ENCODE results near the gene CYFIP2.

Gene CYFIP2

GRCh38 chr5:157384971-157385709, 119.2 kb downstream of the CYFIP2 start:
- DNase-seq (ENCODE audit: low read depth) = peak; percentile 95
- H3K4me3 ChIP-seq (replicated peaks; ENCODE audit: low read depth, low read length) = no peak overlapping the region
- TF ChIP-seq, protein P1, sequence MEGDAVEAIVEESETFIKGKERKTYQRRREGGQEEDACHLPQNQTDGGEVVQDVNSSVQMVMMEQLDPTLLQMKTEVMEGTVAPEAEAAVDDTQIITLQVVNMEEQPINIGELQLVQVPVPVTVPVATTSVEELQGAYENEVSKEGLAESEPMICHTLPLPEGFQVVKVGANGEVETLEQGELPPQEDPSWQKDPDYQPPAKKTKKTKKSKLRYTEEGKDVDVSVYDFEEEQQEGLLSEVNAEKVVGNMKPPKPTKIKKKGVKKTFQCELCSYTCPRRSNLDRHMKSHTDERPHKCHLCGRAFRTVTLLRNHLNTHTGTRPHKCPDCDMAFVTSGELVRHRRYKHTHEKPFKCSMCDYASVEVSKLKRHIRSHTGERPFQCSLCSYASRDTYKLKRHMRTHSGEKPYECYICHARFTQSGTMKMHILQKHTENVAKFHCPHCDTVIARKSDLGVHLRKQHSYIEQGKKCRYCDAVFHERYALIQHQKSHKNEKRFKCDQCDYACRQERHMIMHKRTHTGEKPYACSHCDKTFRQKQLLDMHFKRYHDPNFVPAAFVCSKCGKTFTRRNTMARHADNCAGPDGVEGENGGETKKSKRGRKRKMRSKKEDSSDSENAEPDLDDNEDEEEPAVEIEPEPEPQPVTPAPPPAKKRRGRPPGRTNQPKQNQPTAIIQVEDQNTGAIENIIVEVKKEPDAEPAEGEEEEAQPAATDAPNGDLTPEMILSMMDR (IDR thresholded peaks at IDR 0.05; ENCODE audit: low read length, missing control alignments) = no peak

DNA sequence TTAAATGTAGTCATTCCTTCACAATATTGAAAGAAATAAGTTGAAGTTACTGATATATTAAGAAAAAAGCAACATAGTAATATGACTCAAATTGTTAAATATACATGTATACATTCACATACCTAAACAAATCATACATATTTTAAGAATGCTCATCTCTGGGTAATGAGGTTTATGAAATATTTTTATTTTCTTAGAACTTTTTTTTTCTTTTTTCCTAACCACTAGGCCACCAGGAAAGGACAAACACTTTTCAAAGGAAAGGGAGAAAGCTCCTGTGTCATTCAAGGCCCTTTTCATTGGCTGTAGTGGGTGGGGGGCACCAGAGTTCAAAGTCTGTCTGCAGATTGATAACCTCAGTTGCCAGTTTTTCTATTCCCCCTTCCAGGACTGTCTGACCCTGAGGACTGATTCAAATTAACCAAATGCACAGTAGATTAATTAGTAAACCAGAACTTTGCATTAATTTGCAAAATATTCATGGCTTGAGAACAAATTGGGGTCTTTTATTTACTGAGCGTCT, 121.2 kb downstream of the CYFIP2 start:
- TF ChIP-seq, protein P1 (IDR thresholded peaks at IDR 0.05; ENCODE audit: low read length, missing control alignments) = no peak
- DNase-seq (ENCODE audit: low read depth) = no peak
- no peak overlapping the region for H3K4me3 ChIP-seq (replicated peaks; ENCODE audit: low read depth, low read length)

GRCh38 chr5:157387683-157388093, 121.8 kb downstream of the CYFIP2 start:
- peak; percentile 91 for DNase-seq (ENCODE audit: low read depth)
- TF ChIP-seq, protein P1 (IDR thresholded peaks at IDR 0.05; ENCODE audit: low read length, missing control alignments) = no peak
- no peak overlapping the region for H3K4me3 ChIP-seq (replicated peaks; ENCODE audit: low read depth, low read length)

GRCh38 chr5:157388111-157388710, 122.3 kb downstream of the CYFIP2 start:
- TF ChIP-seq, protein P1 (IDR thresholded peaks at IDR 0.05; ENCODE audit: low read length, missing control alignments) = no peak
- H3K4me3 ChIP-seq (replicated peaks; ENCODE audit: low read depth, low read length) = no peak overlapping the region
- no peak for DNase-seq (ENCODE audit: low read depth)

- DNase-seq (ENCODE audit: low read depth) = no peak
- TF ChIP-seq, protein P1 (IDR thresholded peaks at IDR 0.05; ENCODE audit: low read length, missing control alignments) = no peak
- no peak overlapping the region for H3K4me3 ChIP-seq (replicated peaks; ENCODE audit: low read depth, low read length)
Observed at GRCh38 chr5:157389103-157389502, 123.2 kb downstream of the CYFIP2 start.

GRCh38 chr5:157390133-157390532, 124.2 kb downstream of the CYFIP2 start:
- no peak for DNase-seq (ENCODE audit: low read depth)
- TF ChIP-seq, protein P1 (IDR thresholded peaks at IDR 0.05; ENCODE audit: low read length, missing control alignments) = no peak
- no peak overlapping the region for H3K4me3 ChIP-seq (replicated peaks; ENCODE audit: low read depth, low read length)

Measured in fibroblast of pulmonary artery (primary cell).